Dendritic cell treated with granulocyte-macrophage colony-stimulating factor and Interleukin-4, amounts not matched to agents 40 ng/mL and 50 ng/mL, for 4 days (primary cell): ENCODE results near the gene JPH3.

ENCODE experiments used
- H3K27ac Mint-ChIP-seq: one replicate; pipeline ENCODE4 v1.8.0; 2022; ENCODE audit warnings: mild to moderate bottlenecking, mixed read lengths
- H3K27me3 Mint-ChIP-seq: one replicate; pipeline ENCODE4 v1.8.0; 2022; ENCODE audit warnings: mild to moderate bottlenecking, mixed read lengths
- H3K36me3 Mint-ChIP-seq: one replicate; pipeline ENCODE4 v1.8.0; 2022; ENCODE audit warnings: low read depth, mixed read lengths
- H3K4me1 Mint-ChIP-seq: one replicate; pipeline ENCODE4 v1.8.0; 2022; ENCODE audit warnings: low read depth, mixed read lengths
- H3K4me3 Mint-ChIP-seq: one replicate; pipeline ENCODE4 v1.8.0; 2022; ENCODE audit warnings: mild to moderate bottlenecking, moderate library complexity, mixed read lengths
- H3K9me3 Mint-ChIP-seq: one replicate; pipeline ENCODE4 v1.8.0; 2022; ENCODE audit warnings: mixed read lengths
- intact Hi-C: fragments of 100-400 bp; cut with micrococcal nuclease; formaldehyde crosslinking; loops from one replicate; pipeline ENCODE4 v1.15.0; 2022

JPH3 gene

DNA sequence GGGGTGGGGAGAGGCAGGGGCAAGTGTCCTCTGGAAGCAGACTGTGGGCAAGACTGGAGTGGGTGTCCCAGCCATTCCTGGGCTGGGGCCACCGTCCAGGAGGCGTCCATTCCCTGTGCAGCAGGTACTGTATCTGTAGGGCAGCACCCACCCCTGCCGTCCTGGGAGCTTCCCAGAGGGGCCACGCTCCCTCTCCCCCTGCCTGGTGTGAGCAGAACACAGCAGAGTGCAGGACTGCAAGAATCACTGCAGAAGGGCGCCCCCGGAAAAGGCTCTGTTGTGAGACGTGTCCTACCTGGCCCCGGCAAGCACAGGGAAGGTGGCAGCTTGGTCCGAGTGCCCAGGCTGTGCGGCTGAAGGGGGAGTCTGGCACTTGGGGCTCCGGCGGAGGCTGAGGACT is 93.2 kb downstream of the JPH3 start:
- Mint-ChIP-seq H3K4me1 (no peaks in the 10 kb centered on the region), H3K27ac (no peak overlapping the region), H3K27me3 (peaks cover 6% of the 10 kb centered on the region), H3K4me3 (no peak overlapping the region), H3K36me3 (peaks cover 61% of the 10 kb centered on the region), H3K9me3 (no peaks in the 10 kb centered on the region)
- intact Hi-C loops, result no loop called here

DNA sequence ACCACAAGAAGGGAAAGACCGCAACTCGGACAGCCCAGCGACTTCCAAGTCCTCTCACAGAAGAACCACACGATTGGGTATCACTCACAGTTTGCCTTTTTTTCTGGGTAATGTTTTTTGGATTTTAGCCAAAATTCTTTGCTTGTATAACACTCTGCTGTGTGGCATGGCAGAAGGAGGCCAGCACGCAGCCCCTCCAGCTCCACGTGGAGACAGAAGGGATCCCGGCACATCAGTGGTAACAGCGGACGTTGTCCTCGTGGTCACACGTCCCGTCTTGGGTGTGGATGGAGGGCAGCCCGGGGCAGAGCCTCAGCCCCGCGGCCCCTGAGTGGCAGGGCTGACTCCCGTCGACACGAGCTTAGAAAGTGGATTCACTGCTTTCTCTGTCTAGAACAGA is 94.4 kb downstream of the JPH3 start:
- Mint-ChIP-seq H3K4me1 (no peaks in the 10 kb centered on the region), H3K36me3 (peaks cover 72% of the 10 kb centered on the region), H3K9me3 (no peaks in the 10 kb centered on the region), H3K4me3 (no peak overlapping the region), H3K27ac (no peak overlapping the region), H3K27me3 (peaks cover 2% of the 10 kb centered on the region)
- intact Hi-C loops, result no loop called here

DNA sequence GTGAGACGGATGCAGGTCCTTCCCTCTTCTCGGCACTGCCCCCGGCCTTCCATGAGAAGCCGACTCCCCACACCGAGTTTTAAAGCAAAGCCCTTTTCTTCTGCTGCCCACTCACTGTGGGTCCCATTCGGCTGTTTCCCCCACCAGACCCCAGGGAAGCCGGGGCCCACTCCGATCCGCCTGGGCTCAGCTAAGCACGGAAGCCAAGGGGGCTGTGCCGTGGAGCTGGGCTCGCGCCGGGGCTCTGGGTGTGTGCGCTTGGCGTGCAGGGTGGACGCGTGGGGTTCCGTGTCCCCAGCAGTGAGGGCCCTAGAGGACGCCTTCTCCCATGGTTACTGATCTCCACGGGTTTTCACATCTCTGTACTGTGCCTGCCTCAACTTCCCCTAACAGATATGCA is 94.9 kb downstream of the JPH3 start:
- no peaks in the 10 kb centered on the region for H3K9me3 Mint-ChIP-seq
- H3K27me3 Mint-ChIP-seq, result peaks cover 2% of the 10 kb centered on the region
- no peak overlapping the region for H3K27ac Mint-ChIP-seq
- no peak overlapping the region for H3K4me3 Mint-ChIP-seq
- H3K36me3 Mint-ChIP-seq, result peaks cover 77% of the 10 kb centered on the region
- no peaks in the 10 kb centered on the region for H3K4me1 Mint-ChIP-seq
- intact Hi-C loops, result no loop called here

DNA sequence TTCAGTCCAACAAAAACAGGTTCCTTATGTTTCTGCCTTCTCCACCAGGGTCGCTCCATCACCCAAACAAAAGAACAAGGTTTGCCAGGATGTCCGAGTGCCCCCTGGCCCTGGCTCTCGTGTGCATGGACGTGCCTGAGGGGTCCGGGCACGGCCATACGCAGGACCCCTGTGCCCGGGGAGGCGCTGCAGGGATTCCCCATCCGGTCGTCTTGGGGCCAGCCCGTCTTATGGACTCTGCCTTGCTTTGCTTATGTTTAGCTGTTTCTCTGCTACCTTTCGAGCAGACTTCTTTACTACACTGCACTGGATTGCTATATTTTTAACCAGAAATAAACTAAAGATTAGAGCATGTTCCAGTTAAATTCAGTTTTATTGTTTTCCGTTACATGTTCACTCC is 95.5 kb downstream of the JPH3 start:
- Mint-ChIP-seq H3K27me3 (no peaks in the 10 kb centered on the region), H3K36me3 (peaks cover 82% of the 10 kb centered on the region)

GRCh38 chr16:87698241-87698640 is 95.9 kb downstream of the JPH3 start:
- Mint-ChIP-seq H3K9me3 (no peaks in the 10 kb centered on the region), H3K27ac (no peak overlapping the region), H3K27me3 (no peaks in the 10 kb centered on the region), H3K4me1 (no peaks in the 10 kb centered on the region), H3K36me3 (peaks cover 87% of the 10 kb centered on the region), H3K4me3 (no peak overlapping the region)
- intact Hi-C loops, result no loop called here

More for the DNA sequence above, 95.5 kb downstream of the JPH3 start:
- intact Hi-C loops, result no loop called here
- Mint-ChIP-seq H3K9me3 (no peaks in the 10 kb centered on the region), H3K4me3 (no peak overlapping the region), H3K4me1 (no peaks in the 10 kb centered on the region), H3K27ac (no peak overlapping the region)

DNA sequence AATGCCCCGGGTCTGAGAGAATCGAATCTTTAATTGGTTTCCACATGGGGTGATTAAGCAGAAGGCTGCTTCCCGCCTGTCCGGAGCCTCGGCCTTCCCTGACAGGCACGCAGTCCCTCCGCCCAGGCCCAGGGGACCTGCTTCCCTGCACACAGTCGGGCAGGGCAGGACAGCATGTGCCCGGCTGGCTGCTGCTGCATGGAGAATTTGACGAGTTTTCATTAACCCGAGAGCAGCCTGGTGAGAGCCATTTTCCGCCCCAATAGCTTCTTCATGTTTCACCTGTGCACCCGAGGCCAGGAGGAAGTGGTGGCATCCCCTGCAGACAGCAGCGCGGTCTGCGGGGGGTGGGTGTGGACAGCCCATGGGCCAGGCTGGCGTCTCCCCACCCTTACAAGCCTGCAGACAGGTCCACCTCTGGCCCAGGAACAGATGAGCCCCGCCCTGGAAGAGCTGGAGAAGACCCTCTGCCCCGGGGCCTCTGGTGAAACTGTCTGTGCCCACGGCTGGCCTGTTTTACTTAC is 96.4 kb downstream of the JPH3 start:
- intact Hi-C loops, result no loop called here
- H3K4me3 Mint-ChIP-seq, result no peak overlapping the region
- no peaks in the 10 kb centered on the region for H3K27me3 Mint-ChIP-seq
- H3K36me3 Mint-ChIP-seq, result peaks cover 90% of the 10 kb centered on the region
- H3K9me3 Mint-ChIP-seq, result no peaks in the 10 kb centered on the region
- H3K27ac Mint-ChIP-seq, result no peak overlapping the region
- no peaks in the 10 kb centered on the region for H3K4me1 Mint-ChIP-seq

GRCh38 chr16:87700406-87701077 is 98.2 kb downstream of the JPH3 start:
- H3K36me3 Mint-ChIP-seq, result peaks cover 90% of the 10 kb centered on the region
- H3K9me3 Mint-ChIP-seq, result no peaks in the 10 kb centered on the region
- no peaks in the 10 kb centered on the region for H3K4me1 Mint-ChIP-seq
- intact Hi-C loops, result no loop called here
- H3K27me3 Mint-ChIP-seq, result no peaks in the 10 kb centered on the region
- H3K4me3 Mint-ChIP-seq, result no peak overlapping the region
- no peak overlapping the region for H3K27ac Mint-ChIP-seq

DNA sequence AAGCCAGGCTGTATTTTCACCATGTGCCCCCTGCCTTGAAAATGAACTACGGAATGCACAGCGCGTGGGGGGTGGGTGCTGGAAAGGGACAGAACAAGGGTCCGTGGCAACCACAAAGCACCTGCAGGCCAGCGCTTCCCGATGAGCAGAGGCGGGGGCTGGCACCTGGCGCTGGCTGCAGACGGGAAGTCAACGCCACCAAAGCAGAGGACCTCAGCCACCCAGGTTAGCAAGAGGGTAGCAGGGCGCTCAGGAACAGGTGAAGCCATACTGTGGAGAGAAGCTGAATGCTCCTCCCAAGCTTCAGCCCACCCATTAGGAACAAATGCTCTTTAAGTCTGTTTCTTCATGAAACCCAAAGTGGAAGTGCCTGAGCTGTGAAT is 98.8 kb downstream of the JPH3 start:
- no peak overlapping the region for H3K27ac Mint-ChIP-seq

GRCh38 chr16:87701505-87701921 is 99.2 kb downstream of the JPH3 start:
- Mint-ChIP-seq H3K4me3 (no peak overlapping the region), H3K27me3 (no peaks in the 10 kb centered on the region), H3K36me3 (peaks cover 86% of the 10 kb centered on the region), H3K4me1 (no peaks in the 10 kb centered on the region), H3K27ac (no peak overlapping the region), H3K9me3 (no peaks in the 10 kb centered on the region)
- intact Hi-C loops, result no loop called here

More for the DNA sequence above, 98.8 kb downstream of the JPH3 start:
- peaks cover 90% of the 10 kb centered on the region for H3K36me3 Mint-ChIP-seq
- H3K9me3 Mint-ChIP-seq, result no peaks in the 10 kb centered on the region
- no peaks in the 10 kb centered on the region for H3K4me1 Mint-ChIP-seq
- no peaks in the 10 kb centered on the region for H3K27me3 Mint-ChIP-seq
- intact Hi-C loops, result no loop called here
- no peak overlapping the region for H3K4me3 Mint-ChIP-seq

DNA sequence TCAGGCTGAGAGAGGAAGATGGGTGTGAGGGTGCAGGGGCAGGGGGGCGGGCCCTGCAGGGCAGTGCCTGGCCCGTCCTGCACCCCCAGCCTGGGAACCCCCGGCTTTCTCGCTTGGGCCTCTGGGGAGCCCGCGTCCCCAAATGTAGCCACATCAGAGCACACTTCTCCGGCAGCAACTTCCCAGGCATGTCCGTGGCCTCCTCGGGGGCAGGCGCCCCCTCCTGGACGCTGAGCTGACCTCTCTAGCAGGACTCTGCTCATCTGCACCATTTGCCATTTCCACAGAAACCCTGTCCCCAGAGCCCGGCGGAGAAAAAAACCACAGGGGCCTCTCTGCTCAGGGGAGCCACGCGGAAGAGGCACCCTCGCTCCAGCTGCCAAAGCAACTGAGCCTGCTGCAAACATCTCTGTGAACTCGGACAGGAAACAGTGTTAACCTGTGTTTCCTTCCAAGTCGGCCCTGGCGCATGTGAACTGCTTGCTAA is 100.1 kb downstream of the JPH3 start:
- Mint-ChIP-seq H3K4me1 (no peaks in the 10 kb centered on the region), H3K27ac (no peak overlapping the region), H3K9me3 (no peaks in the 10 kb centered on the region), H3K4me3 (no peak overlapping the region), H3K36me3 (peaks cover 91% of the 10 kb centered on the region), H3K27me3 (no peaks in the 10 kb centered on the region)
- intact Hi-C loops, result no loop called here

DNA sequence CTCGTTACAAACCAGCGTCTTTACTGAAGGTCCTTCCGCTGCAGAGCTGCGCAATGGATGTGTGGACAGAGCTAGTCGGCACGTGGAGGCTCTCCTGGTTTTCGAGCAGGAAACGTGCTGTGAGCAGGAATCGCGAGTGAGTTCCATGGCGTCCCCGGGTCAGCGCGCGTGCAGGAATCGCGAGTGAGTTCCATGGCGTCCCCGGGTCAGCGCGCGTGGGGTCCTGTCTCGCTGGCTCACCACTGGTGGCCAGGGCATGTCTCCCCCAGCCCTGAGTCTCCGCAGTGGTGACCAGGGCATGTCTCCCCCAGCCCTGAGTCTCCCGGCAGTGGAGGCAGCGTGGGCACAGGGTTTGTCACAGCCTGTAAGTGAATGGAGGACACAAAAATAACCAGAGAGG is 100.8 kb downstream of the JPH3 start:
- no peak overlapping the region for H3K27ac Mint-ChIP-seq
- H3K27me3 Mint-ChIP-seq, result no peaks in the 10 kb centered on the region
- H3K4me1 Mint-ChIP-seq, result no peaks in the 10 kb centered on the region
- intact Hi-C loops, result no loop called here
- H3K36me3 Mint-ChIP-seq, result peaks cover 94% of the 10 kb centered on the region
- H3K9me3 Mint-ChIP-seq, result no peaks in the 10 kb centered on the region
- no peak overlapping the region for H3K4me3 Mint-ChIP-seq

DNA sequence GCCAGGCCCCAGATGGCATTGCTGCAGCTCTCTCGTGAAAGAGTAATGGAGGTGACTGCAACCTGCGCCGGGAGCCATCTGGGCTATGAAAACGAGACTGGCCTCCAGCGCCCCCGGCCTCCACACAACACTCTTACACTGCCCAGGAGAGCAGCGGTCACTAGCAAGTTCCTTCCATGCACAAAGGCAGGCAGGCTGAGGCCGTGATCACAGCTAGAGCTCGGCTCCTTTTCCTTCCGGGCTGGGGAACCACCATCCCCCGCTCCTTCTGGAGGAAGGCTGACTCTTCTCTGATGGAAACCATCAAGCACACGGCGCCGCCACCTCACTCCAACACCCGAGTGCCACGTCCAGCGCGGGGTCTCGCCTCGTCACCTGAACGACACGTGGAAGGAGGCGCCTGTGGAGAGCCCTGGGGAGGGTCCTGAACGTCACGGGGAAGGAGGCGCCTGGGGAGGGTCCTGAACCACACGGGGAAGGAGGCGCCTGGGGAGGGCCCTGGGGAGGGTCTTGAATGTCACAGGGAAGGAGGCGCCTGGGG is 101.6 kb downstream of the JPH3 start:
- no peak overlapping the region for H3K27ac Mint-ChIP-seq
- peaks cover 94% of the 10 kb centered on the region for H3K36me3 Mint-ChIP-seq
- no peaks in the 10 kb centered on the region for H3K27me3 Mint-ChIP-seq
- intact Hi-C loops, result no loop called here
- H3K4me1 Mint-ChIP-seq, result no peaks in the 10 kb centered on the region
- no peaks in the 10 kb centered on the region for H3K9me3 Mint-ChIP-seq
- no peak overlapping the region for H3K4me3 Mint-ChIP-seq

DNA sequence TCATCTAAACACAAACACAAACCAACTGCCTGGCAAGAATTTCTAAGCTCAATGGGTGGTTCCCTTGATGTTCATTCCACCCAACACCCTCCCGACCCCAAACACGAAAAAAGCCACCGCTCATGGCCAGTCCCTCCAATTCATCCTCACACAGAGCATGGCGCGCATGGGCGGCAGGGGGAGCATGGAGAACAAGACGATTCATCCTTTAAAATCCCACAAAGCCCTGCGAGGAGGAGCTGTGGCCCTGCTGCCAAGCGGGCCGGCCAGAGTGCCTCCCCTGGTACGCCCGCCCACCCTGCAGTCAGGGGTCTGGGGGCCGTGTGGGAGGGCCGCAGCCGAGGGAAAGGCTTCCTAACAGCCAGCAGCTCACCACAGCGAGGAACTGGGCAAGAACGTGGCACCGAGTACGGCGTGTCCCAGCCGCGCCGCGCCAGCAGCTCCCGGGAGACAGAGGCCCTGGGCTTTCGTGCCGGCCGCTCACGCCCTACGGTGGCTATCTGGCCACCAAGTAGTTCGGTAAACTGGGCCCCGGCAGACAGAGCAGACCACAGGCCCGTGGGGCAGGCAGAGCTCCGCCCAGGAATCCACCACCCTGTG is 102.5 kb downstream of the JPH3 start:
- H3K4me1 Mint-ChIP-seq, result no peaks in the 10 kb centered on the region
- no peak overlapping the region for H3K4me3 Mint-ChIP-seq
- no peaks in the 10 kb centered on the region for H3K9me3 Mint-ChIP-seq
- intact Hi-C loops, result no loop called here
- H3K27ac Mint-ChIP-seq, result no peak overlapping the region
- H3K36me3 Mint-ChIP-seq, result peaks cover 94% of the 10 kb centered on the region
- H3K27me3 Mint-ChIP-seq, result no peaks in the 10 kb centered on the region

DNA sequence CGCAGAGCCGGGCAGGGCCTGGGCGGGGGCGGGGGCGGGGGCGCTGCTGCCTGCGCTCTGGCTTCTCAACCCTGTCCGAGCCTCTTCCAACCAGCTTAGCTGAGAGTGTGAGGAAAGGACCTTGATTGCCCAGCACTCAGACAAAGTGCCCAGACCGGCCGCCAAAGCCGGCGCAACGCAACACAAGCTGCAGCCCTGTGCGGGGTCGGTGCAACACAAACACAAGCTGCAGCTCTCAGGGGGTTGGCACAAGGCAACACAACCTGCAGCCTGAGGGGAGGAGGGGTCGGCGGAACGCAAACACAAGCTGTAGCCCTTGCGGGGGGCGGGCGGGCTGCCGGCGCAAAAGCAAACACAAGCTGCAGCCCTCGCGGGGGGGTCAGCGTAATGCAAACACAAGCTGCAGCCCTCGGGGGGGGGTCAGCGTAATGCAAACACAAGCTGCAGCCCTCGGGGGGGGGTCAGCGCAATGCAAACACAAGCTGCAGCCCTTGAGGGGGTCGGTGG is 103.5 kb downstream of the JPH3 start:
- no peak overlapping the region for H3K27ac Mint-ChIP-seq
- H3K4me3 Mint-ChIP-seq, result no peak overlapping the region
- intact Hi-C loops, result no loop called here
- peaks cover 96% of the 10 kb centered on the region for H3K36me3 Mint-ChIP-seq
- H3K27me3 Mint-ChIP-seq, result no peaks in the 10 kb centered on the region
- no peaks in the 10 kb centered on the region for H3K9me3 Mint-ChIP-seq
- no peaks in the 10 kb centered on the region for H3K4me1 Mint-ChIP-seq
